GM12875 (cell line): Measurements from ENCODE around the gene CACNA2D3.

Experiments used
- H3K4me3 ChIP-seq: one replicate; pipeline ENCODE4 v1.5.1; 2011; ENCODE audit warnings: low read depth, low read length, control low read depth
- CTCF ChIP-seq: IDR thresholded peaks from 2 replicates; pipeline ENCODE4 v1.5.1; 2011; ENCODE audit warnings: low read depth, mild to moderate bottlenecking, control low read depth, inconsistent platforms, low read length, moderate library complexity, borderline replicate concordance; ENCODE audit not compliant: insufficient read depth

Gene CACNA2D3

DNA sequence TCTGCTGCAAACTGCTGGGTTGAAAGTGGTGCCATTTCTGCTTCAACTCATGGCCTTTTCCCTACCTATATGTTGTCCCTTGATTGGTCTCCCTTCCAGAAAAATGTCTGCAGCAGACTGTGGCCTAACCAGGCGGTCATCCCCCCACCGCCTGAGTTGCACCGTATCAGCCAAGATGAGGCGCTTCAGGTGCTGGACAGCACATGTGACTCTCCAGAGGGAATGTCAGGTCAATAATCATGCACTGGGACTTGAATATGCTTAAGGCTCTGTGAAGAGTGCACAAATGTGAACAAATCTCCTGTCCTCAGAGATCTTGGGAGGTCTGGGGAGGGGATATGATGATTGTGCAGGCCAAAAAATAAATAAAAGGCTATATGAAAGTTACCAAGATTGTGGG, 773.3 kb downstream of the CACNA2D3 start:
- no peak for TF ChIP-seq CTCF
- H3K4me3 ChIP-seq: no peak overlapping the region

- H3K4me3 ChIP-seq: no peak overlapping the region
- no peak for TF ChIP-seq CTCF
Measured at GRCh38 chr3:54897028-54897711, 774.8 kb downstream of the CACNA2D3 start.

DNA sequence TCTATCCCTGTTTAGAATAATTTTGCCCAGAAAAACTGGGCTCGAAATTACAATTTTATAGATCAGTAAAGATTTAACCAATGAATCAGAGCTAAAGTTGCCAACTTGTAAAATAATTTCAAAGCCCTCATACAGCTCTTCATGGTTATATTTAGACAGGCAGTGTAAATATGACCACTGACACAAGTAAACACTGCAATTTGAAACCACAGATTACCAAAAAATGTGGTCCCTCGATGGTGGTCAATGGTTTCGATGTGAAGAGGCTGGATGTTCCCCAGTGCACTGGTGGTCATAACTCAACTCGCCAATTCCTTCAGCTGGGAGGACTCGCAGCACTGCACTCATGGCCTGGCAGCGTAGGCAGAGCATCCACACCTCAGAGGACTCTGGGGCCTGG, 776.9 kb downstream of the CACNA2D3 start:
- TF ChIP-seq CTCF: no peak
- H3K4me3 ChIP-seq: no peak overlapping the region

DNA sequence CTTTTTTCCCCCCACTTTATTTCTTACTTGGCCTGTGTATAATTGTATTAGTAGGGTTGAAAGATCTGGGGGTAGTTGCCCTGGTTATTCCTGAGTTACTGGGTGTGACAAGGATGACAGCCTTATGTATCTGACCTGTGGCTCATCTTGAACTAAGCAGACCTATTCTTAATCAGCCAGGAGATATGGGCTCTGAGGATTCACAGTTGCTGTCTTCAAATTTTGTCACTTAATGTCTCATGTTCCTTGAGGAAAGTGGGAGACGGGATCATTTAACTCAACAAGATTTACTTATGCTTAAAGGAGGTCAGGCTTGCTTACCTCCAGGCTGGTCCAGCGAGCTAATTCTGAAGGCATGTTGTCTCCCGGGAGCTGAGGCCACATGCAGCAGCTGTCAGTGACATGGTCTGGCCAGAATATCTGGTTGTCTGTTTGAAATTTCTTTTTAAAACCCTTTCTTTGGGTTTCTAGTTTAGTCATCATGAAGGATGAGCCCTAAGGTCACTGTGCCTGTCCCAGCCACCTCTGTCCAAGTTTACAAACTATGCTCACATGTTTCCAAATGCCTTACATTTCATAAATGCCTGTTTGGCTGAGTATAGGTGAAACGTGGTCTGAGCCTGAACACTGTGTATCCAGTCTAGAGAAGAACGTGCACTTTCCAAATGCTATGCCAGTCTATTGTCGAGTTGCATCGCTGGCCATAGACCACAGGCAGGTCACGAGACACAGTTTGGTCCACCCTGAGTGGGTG, 778.7 kb downstream of the CACNA2D3 start:
- no peak overlapping the region for H3K4me3 ChIP-seq
- no peak for TF ChIP-seq CTCF

GRCh38 chr3:54901906-54902685, 779.7 kb downstream of the CACNA2D3 start:
- TF ChIP-seq CTCF: no peak
- H3K4me3 ChIP-seq: no peak overlapping the region

DNA sequence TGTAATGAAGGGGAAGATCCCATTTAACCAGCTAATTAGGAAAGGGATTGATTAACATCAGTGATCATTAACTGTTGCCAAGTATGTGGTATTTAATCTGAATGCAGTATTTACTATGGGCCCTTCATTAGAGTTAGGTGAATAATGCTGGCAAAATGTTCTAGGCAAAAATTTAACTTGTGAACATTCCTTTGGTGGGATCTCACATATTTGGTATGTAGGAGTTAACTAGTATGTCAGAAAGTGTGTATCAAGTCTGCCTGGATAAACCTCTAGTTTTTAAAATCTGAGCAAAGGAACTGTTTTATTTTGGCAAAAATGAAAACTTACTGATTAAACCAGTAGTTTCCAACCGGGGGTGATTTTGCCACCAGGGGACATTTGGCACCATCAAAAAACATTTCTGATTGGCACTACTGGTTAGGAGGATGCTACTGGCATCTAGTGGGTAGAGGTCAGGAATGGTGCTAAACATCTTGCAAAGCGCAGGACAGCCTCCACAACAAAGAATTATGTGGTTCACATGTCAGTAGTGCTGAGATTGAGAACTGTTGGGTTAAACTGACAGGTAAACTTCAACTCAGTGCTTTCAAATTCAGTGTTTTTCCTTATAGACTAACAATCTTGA, 783.0 kb downstream of the CACNA2D3 start:
- TF ChIP-seq CTCF: no peak
- H3K4me3 ChIP-seq: no peak overlapping the region
